PFSK-1 (cell line): ENCODE measurements around the gene GPX2.

ENCODE experiments used
- POLR2AphosphoS5 ChIP-seq: IDR thresholded peaks from 2 replicates; pipeline ENCODE4 v1.6.1; 2012; ENCODE audit warnings: low read depth, mild to moderate bottlenecking, control low read depth, low read length, moderate library complexity
- TAF1 ChIP-seq: IDR thresholded peaks from 2 replicates; pipeline ENCODE4 v1.6.1; 2012; ENCODE audit warnings: low read length, control low read depth, borderline replicate concordance; ENCODE audit not compliant: insufficient read depth

- TF ChIP-seq TAF1 (no peak), POLR2AphosphoS5 (no peak)
Observed at GRCh38 chr14:64955297-64955696, 12.8 kb upstream of the GPX2 start.
